WTC11 (cell line): ENCODE measurements around the gene TMEM184A. TPM values are rescaled to one million over a fixed set of nuclear protein-coding genes. Genes with fewer than 3 reads are reported as not detected.

Experiments used
- ATAC-seq: fragments of 200-7000 bp; cut with Tn5 transposase; 2 replicates; pipeline ENCODE4 v1.10.0; 2021; ENCODE audit warnings: mild to moderate bottlenecking, moderate library complexity
- CTCF ChIA-PET: fragments of 300-600 bp; sonication (Branson Sonifier 250); formaldehyde crosslinking; loops from one replicate; lab custom pipeline; 2021; ENCODE audit warnings: antibody characterized with exemption; lab: Charles Lee
- POLR2A ChIA-PET: fragments of 350-600 bp; sonication (Branson Sonifier 250); formaldehyde crosslinking; loops from one replicate; lab custom pipeline; 2021; ENCODE audit warnings: antibody characterized with exemption; lab: Charles Lee
- DNase-seq: peaks from one replicate; pipeline ENCODE4 v3.0.0; 2021; ENCODE audit warnings: low spot score
- H3K27ac Mint-ChIP-seq: 2 replicates; pipeline ENCODE4 v1.8.0; 2021; ENCODE audit warnings: mixed read lengths
- H3K27me3 Mint-ChIP-seq: 2 replicates; pipeline ENCODE4 v1.8.0; 2021; ENCODE audit warnings: low read depth, mild to moderate bottlenecking, moderate library complexity, mixed read lengths
- H3K36me3 Mint-ChIP-seq: 2 replicates; pipeline ENCODE4 v1.8.0; 2021; ENCODE audit warnings: mixed read lengths
- H3K4me1 Mint-ChIP-seq: 2 replicates; pipeline ENCODE4 v1.8.0; 2022; ENCODE audit warnings: mixed read lengths
- H3K4me3 Mint-ChIP-seq: 2 replicates; pipeline ENCODE4 v1.8.0; 2021; ENCODE audit warnings: mild to moderate bottlenecking, moderate library complexity, mixed read lengths
- H3K9me3 Mint-ChIP-seq: 2 replicates; pipeline ENCODE4 v1.8.0; 2021; ENCODE audit warnings: mixed read lengths
- AR ChIP-seq: fragments of 250-450 bp; sonication (Bioruptor Pico); IDR thresholded peaks from 2 replicates; pipeline ENCODE4 v1.9.0; 2021; ENCODE audit warnings: mild to moderate bottlenecking
- ERG ChIP-seq: fragments of 250-450 bp; sonication (Bioruptor Pico); IDR thresholded peaks from 2 replicates; pipeline ENCODE4 v1.8.0; 2021; ENCODE audit warnings: mild to moderate bottlenecking
- ESRRA ChIP-seq: sonication (generic); formaldehyde crosslinking; IDR thresholded peaks from 2 replicates; pipeline ENCODE4 v1.8.1; 2022; ENCODE audit warnings: mild to moderate bottlenecking, missing genetic modification reagents, borderline replicate concordance
- ETV6 ChIP-seq: sonication (generic); formaldehyde crosslinking; IDR thresholded peaks from 2 replicates; pipeline ENCODE4 v1.8.1; 2022; ENCODE audit warnings: mild to moderate bottlenecking, missing genetic modification reagents
- FOXP4 ChIP-seq: sonication (generic); formaldehyde crosslinking; IDR thresholded peaks from 2 replicates; pipeline ENCODE4 v1.8.0; 2022; ENCODE audit warnings: mild to moderate bottlenecking, missing genetic modification reagents
- GABPB1 ChIP-seq: sonication (generic); formaldehyde crosslinking; IDR thresholded peaks from 2 replicates; pipeline ENCODE4 v1.8.1; 2023; ENCODE audit warnings: mild to moderate bottlenecking, missing genetic modification reagents
- GTF2I ChIP-seq: fragments of 250-450 bp; sonication (Bioruptor Pico); conservative IDR thresholded peaks from 2 replicates; pipeline ENCODE4 v1.4.0; 2021; ENCODE audit warnings: mild to moderate bottlenecking
- HMGXB4 ChIP-seq: sonication (generic); formaldehyde crosslinking; IDR thresholded peaks from 2 replicates; pipeline ENCODE4 v1.8.1; 2023; ENCODE audit warnings: mild to moderate bottlenecking, moderate library complexity, missing genetic modification reagents
- IRF2 ChIP-seq: sonication (generic); formaldehyde crosslinking; IDR thresholded peaks from 2 replicates; pipeline ENCODE4 v1.8.0; 2022; ENCODE audit warnings: low read depth, missing genetic modification reagents, borderline replicate concordance
- KAT7 ChIP-seq: sonication (generic); formaldehyde crosslinking; IDR thresholded peaks from 2 replicates; pipeline ENCODE4 v1.8.1; 2023; ENCODE audit warnings: missing genetic modification reagents, mild to moderate bottlenecking, borderline replicate concordance
- MAX ChIP-seq: sonication (generic); formaldehyde crosslinking; IDR thresholded peaks from 2 replicates; pipeline ENCODE4 v1.8.0; 2022; ENCODE audit warnings: mild to moderate bottlenecking, missing genetic modification reagents
- NFE2L1 ChIP-seq: sonication (generic); formaldehyde crosslinking; IDR thresholded peaks from 2 replicates; pipeline ENCODE4 v1.8.1; 2023; ENCODE audit warnings: missing genetic modification reagents
- NFYB ChIP-seq: sonication (generic); formaldehyde crosslinking; conservative IDR thresholded peaks from 2 replicates; pipeline ENCODE4 v1.8.0; 2022; ENCODE audit warnings: low read depth, missing genetic modification reagents
- NR1H2 ChIP-seq: sonication (generic); formaldehyde crosslinking; IDR thresholded peaks from 2 replicates; pipeline ENCODE4 v1.9.0; 2021; ENCODE audit warnings: mild to moderate bottlenecking, moderate library complexity, missing genetic modification reagents
- RELA ChIP-seq: sonication (generic); formaldehyde crosslinking; IDR thresholded peaks from 2 replicates; pipeline ENCODE4 v1.8.1; 2022; ENCODE audit warnings: missing genetic modification reagents, mild to moderate bottlenecking, borderline replicate concordance
- SMAD3 ChIP-seq: sonication (generic); formaldehyde crosslinking; IDR thresholded peaks from 2 replicates; pipeline ENCODE4 v1.8.0; 2022; ENCODE audit warnings: missing genetic modification reagents, mild to moderate bottlenecking, borderline replicate concordance
- SOX15 ChIP-seq: fragments of 250-450 bp; sonication (Bioruptor Pico); IDR thresholded peaks from 2 replicates; pipeline ENCODE4 v1.9.0; 2021; ENCODE audit warnings: mild to moderate bottlenecking
- TCF7 ChIP-seq: sonication (generic); formaldehyde crosslinking; IDR thresholded peaks from 2 replicates; pipeline ENCODE4 v1.8.0; 2022; ENCODE audit warnings: mild to moderate bottlenecking, low read depth, missing genetic modification reagents, moderate library complexity
- ZMAT4 ChIP-seq: fragments of 250-450 bp; sonication (Bioruptor Pico); IDR thresholded peaks from 2 replicates; pipeline ENCODE4 v1.9.0; 2021; ENCODE audit warnings: mild to moderate bottlenecking
- ZNF121 ChIP-seq: sonication (generic); formaldehyde crosslinking; IDR thresholded peaks from 2 replicates; pipeline ENCODE4 v1.8.0; 2023; ENCODE audit warnings: missing genetic modification reagents
- ZNF263 ChIP-seq: sonication (generic); formaldehyde crosslinking; IDR thresholded peaks from 2 replicates; pipeline ENCODE4 v1.8.1; 2022; ENCODE audit warnings: low read depth, mild to moderate bottlenecking, moderate library complexity, missing genetic modification reagents
- ZNF396 ChIP-seq: fragments of 250-450 bp; sonication (Bioruptor Pico); IDR thresholded peaks from 2 replicates; pipeline ENCODE4 v1.8.0; 2021; ENCODE audit warnings: mild to moderate bottlenecking, moderate library complexity, borderline replicate concordance
- ZNF423 ChIP-seq: fragments of 250-450 bp; sonication (Bioruptor Pico); IDR thresholded peaks from 2 replicates; pipeline ENCODE4 v2.1.2; 2022; ENCODE audit warnings: mild to moderate bottlenecking, moderate library complexity
- total RNA-seq: library from RNA; stranded (reverse); gene quantifications from 3 replicates; pipeline ENCODE4 v1.2.3, GENCODE V29; 2021

Gene TMEM184A
- total RNA-seq, 1 experiment from 2014 or later: 1.4 TPM

GRCh38 chr7:1566687-1567048 is 10.7 kb upstream of the TMEM184A start:
- CTCF ChIA-PET: interaction anchor here (0.6 to 1.2 kb wide), 2 partner anchors 11 to 50 kb away, joined by 3 read pairs; partner anchors contain the start of gene TMEM184A
- peak; percentile 4 for ATAC-seq

GRCh38 chr7:1564603-1565022 is 8.6 kb upstream of the TMEM184A start:
- peaks cover 15% of the 10 kb centered on the region for H3K36me3 Mint-ChIP-seq
- peaks cover 19% of the 10 kb centered on the region for H3K4me1 Mint-ChIP-seq
- H3K27ac Mint-ChIP-seq: no peak overlapping the region
- DNase-seq (no peak), ATAC-seq (no peak)
- TF ChIP-seq GTF2I (CRISPR knock-in tag) (no peak), ZNF121 (CRISPR knock-in tag) (0 out of 2 replicates have a peak, but pooled peaks have one; percentile 60)
- ChIA-PET POLR2A (no interaction called here), CTCF (no interaction called here)
- no peak overlapping the region for H3K4me3 Mint-ChIP-seq
- no peaks in the 10 kb centered on the region for H3K27me3 Mint-ChIP-seq
- H3K9me3 Mint-ChIP-seq: no peaks in the 10 kb centered on the region

More at GRCh38 chr7:1566687-1567048, 10.7 kb upstream of the TMEM184A start:
- Mint-ChIP-seq H3K27me3 (no peaks in the 10 kb centered on the region), H3K4me1 (peaks cover 23% of the 10 kb centered on the region), H3K27ac (peak overlapping the region; percentile 82), H3K4me3 (no peak overlapping the region), H3K9me3 (no peaks in the 10 kb centered on the region), H3K36me3 (peaks cover 15% of the 10 kb centered on the region)
- POLR2A ChIA-PET: no interaction called here
- no peak for DNase-seq
- no peak for TF ChIP-seq SMAD3 (CRISPR knock-in tag)
- TF ChIP-seq IRF2 (CRISPR knock-in tag): no peak
- no peak for TF ChIP-seq TCF7 (CRISPR knock-in tag)
- no peak for TF ChIP-seq MAX (CRISPR knock-in tag)
- TF ChIP-seq KAT7 (CRISPR knock-in tag): no peak
- no peak for TF ChIP-seq ERG
- no peak for TF ChIP-seq RELA (CRISPR knock-in tag)
- no peak for TF ChIP-seq NR1H2 (CRISPR knock-in tag)
- TF ChIP-seq ZNF423 (CRISPR knock-in tag): no peak
- no peak for TF ChIP-seq AR (CRISPR knock-in tag)
- TF ChIP-seq GABPB1: no peak
- TF ChIP-seq ZNF396 (CRISPR knock-in tag): no peak
- no peak for TF ChIP-seq ETV6 (CRISPR knock-in tag)
- TF ChIP-seq ZMAT4: no peak
- no peak for TF ChIP-seq ESRRA (CRISPR knock-in tag)
- TF ChIP-seq NFE2L1 (CRISPR knock-in tag): no peak

GRCh38 chr7:1563981-1564602 is 8.1 kb upstream of the TMEM184A start:
- no peak overlapping the region for H3K4me3 Mint-ChIP-seq
- CTCF ChIA-PET: no interaction called here
- H3K27ac Mint-ChIP-seq: no peak overlapping the region
- H3K9me3 Mint-ChIP-seq: no peaks in the 10 kb centered on the region
- H3K4me1 Mint-ChIP-seq: peaks cover 18% of the 10 kb centered on the region
- POLR2A ChIA-PET: no interaction called here
- DNase-seq (no peak), ATAC-seq (no peak)
- peaks cover 13% of the 10 kb centered on the region for H3K36me3 Mint-ChIP-seq
- no peaks in the 10 kb centered on the region for H3K27me3 Mint-ChIP-seq
- no peak for TF ChIP-seq HMGXB4 (CRISPR knock-in tag)
- TF ChIP-seq SOX15 (CRISPR knock-in tag): no peak
- TF ChIP-seq FOXP4 (CRISPR knock-in tag): no peak
- TF ChIP-seq GABPB1: no peak
- no peak for TF ChIP-seq NFYB
- no peak for TF ChIP-seq ESRRA (CRISPR knock-in tag)
- TF ChIP-seq ZNF263 (CRISPR knock-in tag): no peak
- TF ChIP-seq ZNF396 (CRISPR knock-in tag): no peak
